GM23338 (cell line): Measurements from ENCODE around the gene DOLPP1. TPM values are rescaled to one million over a fixed set of nuclear protein-coding genes. Genes with fewer than 3 reads are reported as not detected.
A peak's percentile ranks its signal among the peaks of the same experiment; 100 is the strongest.

Experiments used
- ATAC-seq: fragments of 200-7000 bp; cut with Tn5 transposase; 3 replicates; pipeline ENCODE4 v1.9.1; 2020
- DNase-seq: peaks from one replicate; pipeline ENCODE4 v3.0.0-alpha.2; 2015; ENCODE audit warnings: low spot score
- H2AFZ ChIP-seq: fragments of 200-600 bp; sonication (generic); 2 replicates; pipeline ENCODE4 v1.8.0; 2016; ENCODE audit warnings: antibody characterized with exemption, mild to moderate bottlenecking, moderate library complexity
- H3F3A ChIP-seq: fragments of 200-600 bp; sonication (generic); replicated peaks from 2 replicates; pipeline ENCODE4 v1.8.0; 2017; ENCODE audit warnings: antibody characterized with exemption, mixed run types, low read depth
- H3K27ac ChIP-seq: fragments of 200-600 bp; sonication (generic); 2 replicates; pipeline ENCODE4 v1.6.1; 2016; ENCODE audit warnings: low read depth
- H3K27me3 ChIP-seq: fragments of 200-600 bp; sonication (generic); 2 replicates; pipeline ENCODE4 v1.8.0; 2016; ENCODE audit warnings: mild to moderate bottlenecking, mixed run types, moderate library complexity; ENCODE audit not compliant: insufficient read depth
- H3K36me3 ChIP-seq: fragments of 200-600 bp; sonication (generic); 2 replicates; pipeline ENCODE4 v1.8.0; 2016; ENCODE audit warnings: mild to moderate bottlenecking; ENCODE audit not compliant: insufficient read depth
- H3K4me1 ChIP-seq: fragments of 200-600 bp; sonication (generic); 2 replicates; pipeline ENCODE4 v1.8.0; 2016; ENCODE audit warnings: mild to moderate bottlenecking, moderate library complexity; ENCODE audit not compliant: insufficient read depth
- H3K4me2 ChIP-seq: fragments of 200-600 bp; sonication (generic); 2 replicates; pipeline ENCODE4 v1.7.1; 2017; ENCODE audit warnings: mixed run types
- H3K4me3 ChIP-seq: fragments of 200-600 bp; sonication (generic); 2 replicates; pipeline ENCODE4 v1.6.1; 2016; ENCODE audit warnings: mixed run types
- H3K79me2 ChIP-seq: fragments of 200-600 bp; sonication (generic); replicated peaks from 2 replicates; pipeline ENCODE4 v1.8.0; 2017; ENCODE audit warnings: mild to moderate bottlenecking; ENCODE audit not compliant: insufficient read depth
- H3K9me2 ChIP-seq: fragments of 200-600 bp; sonication (generic); 2 replicates; pipeline ENCODE4 v1.8.0; 2017; ENCODE audit not compliant: insufficient read depth
- H4K20me1 ChIP-seq: fragments of 200-600 bp; sonication (generic); replicated peaks from 2 replicates; pipeline ENCODE4 v1.8.0; 2017; ENCODE audit warnings: mild to moderate bottlenecking; ENCODE audit not compliant: insufficient read depth
- H3K27ac Mint-ChIP-seq: 2 replicates; pipeline ENCODE4 v1.8.0; 2020; ENCODE audit warnings: inconsistent platforms, mild to moderate bottlenecking, moderate library complexity, mixed read lengths
- H3K27me3 Mint-ChIP-seq: 3 replicates; pipeline ENCODE4 v1.8.0; 2022; ENCODE audit warnings: low read depth, mild to moderate bottlenecking, moderate library complexity, mixed read lengths, inconsistent platforms; ENCODE audit not compliant: insufficient read depth, poor library complexity
- H3K36me3 Mint-ChIP-seq: 3 replicates; pipeline ENCODE4 v1.8.0; 2021; ENCODE audit warnings: low read depth, mild to moderate bottlenecking, inconsistent platforms, moderate library complexity, mixed read lengths
- H3K4me1 Mint-ChIP-seq: 3 replicates; pipeline ENCODE4 v1.8.0; 2020; ENCODE audit warnings: mild to moderate bottlenecking, inconsistent platforms, mixed read lengths
- H3K4me3 Mint-ChIP-seq: 3 replicates; pipeline ENCODE4 v1.8.0; 2021; ENCODE audit warnings: moderate library complexity, mild to moderate bottlenecking, inconsistent platforms, mixed read lengths
- H3K9me3 Mint-ChIP-seq: 3 replicates; pipeline ENCODE4 v1.8.0; 2020; ENCODE audit warnings: moderate library complexity, mild to moderate bottlenecking, inconsistent platforms, mixed read lengths
- CREB1 ChIP-seq: fragments of 250-450 bp; sonication (Bioruptor Pico); IDR thresholded peaks from 2 replicates; pipeline ENCODE4 v1.5.0; 2020; ENCODE audit warnings: low read depth, mild to moderate bottlenecking, moderate library complexity
- CTCF ChIP-seq, 2 experiments: fragments of 200-600 bp in 1 of 2; sonication (generic) in 1 of 2; conservative IDR thresholded peaks; 2 replicates each; pipeline versions ENCODE4 v1.5.1 to v1.6.1; 2016 to 2017; ENCODE audit warnings: antibody characterized with exemption in 2 of 2, low read depth in 2 of 2, mild to moderate bottlenecking in 2 of 2, moderate library complexity in 1 of 2
- ETS1 ChIP-seq: IDR thresholded peaks from 2 replicates; pipeline ENCODE4 v1.6.1; 2016; ENCODE audit warnings: antibody characterized with exemption
- EZH2 ChIP-seq: fragments of 200-600 bp; sonication (generic); IDR thresholded peaks from one replicate; pipeline ENCODE4 v1.8.0; 2017; ENCODE audit warnings: antibody characterized with exemption, mild to moderate bottlenecking, low read depth; ENCODE audit not compliant: unreplicated experiment
- EZH2phosphoT487 ChIP-seq: fragments of 200-600 bp; sonication (generic); IDR thresholded peaks from one replicate; pipeline ENCODE4 v1.8.1; 2018; ENCODE audit warnings: antibody characterized with exemption; ENCODE audit not compliant: unreplicated experiment
- JUNB ChIP-seq: IDR thresholded peaks from one replicate; pipeline ENCODE4 v1.6.1; 2016; ENCODE audit warnings: antibody characterized with exemption; ENCODE audit not compliant: unreplicated experiment
- NANOG ChIP-seq: IDR thresholded peaks from 2 replicates; pipeline ENCODE4 v1.6.1; 2016; ENCODE audit warnings: antibody characterized with exemption, borderline replicate concordance
- POLR2AphosphoS5 ChIP-seq: IDR thresholded peaks from 2 replicates; pipeline ENCODE4 v1.6.1; 2016; ENCODE audit warnings: antibody characterized with exemption, low read depth
- REST ChIP-seq: IDR thresholded peaks from one replicate; pipeline ENCODE4 v1.6.1; 2018; ENCODE audit warnings: antibody characterized with exemption; ENCODE audit not compliant: unreplicated experiment
- STAT1 ChIP-seq: IDR thresholded peaks from one replicate; pipeline ENCODE4 v1.6.1; 2016; ENCODE audit warnings: antibody characterized with exemption; ENCODE audit not compliant: unreplicated experiment
- ZNF114 ChIP-seq: fragments of 250-450 bp; sonication (Bioruptor Pico); IDR thresholded peaks from 2 replicates; pipeline ENCODE4 v1.5.0; 2020; ENCODE audit warnings: mild to moderate bottlenecking, moderate library complexity
- ZNF331 ChIP-seq: fragments of 250-450 bp; sonication (Bioruptor Pico); IDR thresholded peaks from 2 replicates; pipeline ENCODE4 v1.5.0; 2020; ENCODE audit warnings: low read depth, mild to moderate bottlenecking, moderate library complexity
- polyA plus RNA-seq: library from polyadenylated mRNA; unstranded; fragments of >200 nt; fragmentation: Nextera tagmentation; extraction: Ambion mirVana; gene quantifications from 2 replicates; pipeline ENCODE4 v1.2.1, GENCODE V29; 2016
- total RNA-seq: library from RNA; depleted of rRNA; stranded (reverse); fragments of >200 nt; shearing (Covaris generic); gene quantifications from 2 replicates; pipeline ENCODE4 v1.2.3, GENCODE V29; 2014
- TF ChIP-seq, protein P1 (sequence below): fragments of 250-450 bp; sonication (Bioruptor Pico); IDR thresholded peaks from 2 replicates; pipeline ENCODE4 v1.5.0; 2020; ENCODE audit warnings: mild to moderate bottlenecking, moderate library complexity

Gene DOLPP1
- total and polyA plus RNA-seq, 2 experiments from 2014 or later, result 23.3 to 31.9 TPM

- Histone ChIP-seq H3K27me3 (no peaks in the 10 kb centered on the region), H3K27ac (0 out of 2 replicates have a peak overlapping the region, but pooled peaks have one; percentile 55), H3K9me2 (no peaks in the 10 kb centered on the region), H4K20me1 (no peaks in the 10 kb centered on the region), H3K36me3 (peaks cover 4% of the 10 kb centered on the region; the same call in 1 of the 2 replicates), H3K4me2 (no peak overlapping the region), H3K4me1 (peaks cover 17% of the 10 kb centered on the region), H3F3A (peaks cover 6% of the 10 kb centered on the region; the same call in 1 of the 2 replicates), H2AFZ (no peak overlapping the region), H3K4me3 (no peak overlapping the region), H3K79me2 (peaks cover 7% of the 10 kb centered on the region)
- DNase-seq (no peak), ATAC-seq (no peak)
- Mint-ChIP-seq H3K4me3 (no peak overlapping the region), H3K27me3 (peaks cover 25% of the 10 kb centered on the region), H3K4me1 (peaks cover 33% of the 10 kb centered on the region), H3K27ac (no peak overlapping the region), H3K36me3 (peaks cover 37% of the 10 kb centered on the region), H3K9me3 (no peaks in the 10 kb centered on the region)
- TF ChIP-seq EZH2 (no peak), ZNF331 (CRISPR knock-in tag) (no peak), NANOG (no peak), ETS1 (no peak), CTCF (conservative IDR thresholded peaks at IDR 0.05; ENCODE audit: low read depth in 2 of 2) (no peak), POLR2AphosphoS5 (no peak), CREB1 (CRISPR knock-in tag) (no peak), REST (no peak), JUNB (no peak), STAT1 (no peak), ZNF114 (no peak), EZH2phosphoT487 (no peak)
- TF ChIP-seq, protein P1, sequence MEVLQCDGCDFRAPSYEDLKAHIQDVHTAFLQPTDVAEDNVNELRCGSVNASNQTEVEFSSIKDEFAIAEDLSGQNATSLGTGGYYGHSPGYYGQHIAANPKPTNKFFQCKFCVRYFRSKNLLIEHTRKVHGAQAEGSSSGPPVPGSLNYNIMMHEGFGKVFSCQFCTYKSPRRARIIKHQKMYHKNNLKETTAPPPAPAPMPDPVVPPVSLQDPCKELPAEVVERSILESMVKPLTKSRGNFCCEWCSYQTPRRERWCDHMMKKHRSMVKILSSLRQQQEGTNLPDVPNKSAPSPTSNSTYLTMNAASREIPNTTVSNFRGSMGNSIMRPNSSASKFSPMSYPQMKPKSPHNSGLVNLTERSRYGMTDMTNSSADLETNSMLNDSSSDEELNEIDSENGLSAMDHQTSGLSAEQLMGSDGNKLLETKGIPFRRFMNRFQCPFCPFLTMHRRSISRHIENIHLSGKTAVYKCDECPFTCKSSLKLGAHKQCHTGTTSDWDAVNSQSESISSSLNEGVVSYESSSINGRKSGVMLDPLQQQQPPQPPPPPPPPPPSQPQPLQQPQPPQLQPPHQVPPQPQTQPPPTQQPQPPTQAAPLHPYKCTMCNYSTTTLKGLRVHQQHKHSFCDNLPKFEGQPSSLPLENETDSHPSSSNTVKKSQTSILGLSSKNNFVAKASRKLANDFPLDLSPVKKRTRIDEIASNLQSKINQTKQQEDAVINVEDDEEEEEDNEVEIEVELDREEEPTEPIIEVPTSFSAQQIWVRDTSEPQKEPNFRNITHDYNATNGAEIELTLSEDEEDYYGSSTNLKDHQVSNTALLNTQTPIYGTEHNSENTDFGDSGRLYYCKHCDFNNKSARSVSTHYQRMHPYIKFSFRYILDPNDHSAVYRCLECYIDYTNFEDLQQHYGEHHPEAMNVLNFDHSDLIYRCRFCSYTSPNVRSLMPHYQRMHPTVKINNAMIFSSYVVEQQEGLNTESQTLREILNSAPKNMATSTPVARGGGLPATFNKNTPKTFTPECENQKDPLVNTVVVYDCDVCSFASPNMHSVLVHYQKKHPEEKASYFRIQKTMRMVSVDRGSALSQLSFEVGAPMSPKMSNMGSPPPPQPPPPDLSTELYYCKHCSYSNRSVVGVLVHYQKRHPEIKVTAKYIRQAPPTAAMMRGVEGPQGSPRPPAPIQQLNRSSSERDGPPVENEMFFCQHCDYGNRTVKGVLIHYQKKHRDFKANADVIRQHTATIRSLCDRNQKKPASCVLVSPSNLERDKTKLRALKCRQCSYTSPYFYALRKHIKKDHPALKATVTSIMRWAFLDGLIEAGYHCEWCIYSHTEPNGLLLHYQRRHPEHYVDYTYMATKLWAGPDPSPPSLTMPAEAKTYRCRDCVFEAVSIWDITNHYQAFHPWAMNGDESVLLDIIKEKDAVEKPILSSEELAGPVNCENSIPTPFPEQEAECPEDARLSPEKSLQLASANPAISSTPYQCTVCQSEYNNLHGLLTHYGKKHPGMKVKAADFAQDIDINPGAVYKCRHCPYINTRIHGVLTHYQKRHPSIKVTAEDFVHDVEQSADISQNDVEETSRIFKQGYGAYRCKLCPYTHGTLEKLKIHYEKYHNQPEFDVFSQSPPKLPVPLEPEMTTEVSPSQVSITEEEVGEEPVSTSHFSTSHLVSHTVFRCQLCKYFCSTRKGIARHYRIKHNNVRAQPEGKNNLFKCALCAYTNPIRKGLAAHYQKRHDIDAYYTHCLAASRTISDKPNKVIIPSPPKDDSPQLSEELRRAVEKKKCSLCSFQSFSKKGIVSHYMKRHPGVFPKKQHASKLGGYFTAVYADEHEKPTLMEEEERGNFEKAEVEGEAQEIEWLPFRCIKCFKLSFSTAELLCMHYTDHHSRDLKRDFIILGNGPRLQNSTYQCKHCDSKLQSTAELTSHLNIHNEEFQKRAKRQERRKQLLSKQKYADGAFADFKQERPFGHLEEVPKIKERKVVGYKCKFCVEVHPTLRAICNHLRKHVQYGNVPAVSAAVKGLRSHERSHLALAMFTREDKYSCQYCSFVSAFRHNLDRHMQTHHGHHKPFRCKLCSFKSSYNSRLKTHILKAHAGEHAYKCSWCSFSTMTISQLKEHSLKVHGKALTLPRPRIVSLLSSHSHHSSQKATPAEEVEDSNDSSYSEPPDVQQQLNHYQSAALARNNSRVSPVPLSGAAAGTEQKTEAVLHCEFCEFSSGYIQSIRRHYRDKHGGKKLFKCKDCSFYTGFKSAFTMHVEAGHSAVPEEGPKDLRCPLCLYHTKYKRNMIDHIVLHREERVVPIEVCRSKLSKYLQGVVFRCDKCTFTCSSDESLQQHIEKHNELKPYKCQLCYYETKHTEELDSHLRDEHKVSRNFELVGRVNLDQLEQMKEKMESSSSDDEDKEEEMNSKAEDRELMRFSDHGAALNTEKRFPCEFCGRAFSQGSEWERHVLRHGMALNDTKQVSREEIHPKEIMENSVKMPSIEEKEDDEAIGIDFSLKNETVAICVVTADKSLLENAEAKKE (CRISPR knock-in tag), result no peak
Observed at GRCh38 chr9:129136446-129137035, 55.6 kb downstream of the DOLPP1 start.
